Spleen (tissue), 7 donors: ENCODE measurements around the gene LSM7.
A peak's percentile ranks its signal among the peaks of the same experiment; 100 is the strongest.

Experiments used
- POLR2A ChIP-seq, 3 donors: fragments of 450-650 bp; IDR thresholded peaks; one replicate each; pipeline ENCODE4 v1.5.1; 2017; ENCODE audit warnings: antibody characterized with exemption in 3 of 3, mild to moderate bottlenecking in 1 of 3
- POLR2AphosphoS5 ChIP-seq, 3 donors: sonication (generic); formaldehyde crosslinking; IDR thresholded peaks; one replicate each; pipeline ENCODE4 v1.5.1; 2017; ENCODE audit warnings: antibody characterized with exemption in 3 of 3
- TF ChIP-seq, protein P1 (sequence below), 11 experiments: fragments of 200-600 bp in 7 of 11; fragments of 450-650 bp in 4 of 11; sonication (generic) in 4 of 11; IDR thresholded peaks in 8 of 11; conservative IDR thresholded peaks in 3 of 11; 1 replicate in 7 of 11; 2 replicates in 4 of 11; pipeline versions ENCODE4 v1.4.0 to v1.8.0; 2016 to 2021; ENCODE audit warnings: antibody characterized with exemption in 11 of 11, inconsistent platforms in 4 of 11, mild to moderate bottlenecking in 1 of 11
- donor health status: DM: no; HTN: no; CAD: no; lungs with moderate emphysema.
- donor health status: DM: no; HTN: no; CAD: no.
- donor health status: DM: no; HTN: no; CAD: no.

DNA sequence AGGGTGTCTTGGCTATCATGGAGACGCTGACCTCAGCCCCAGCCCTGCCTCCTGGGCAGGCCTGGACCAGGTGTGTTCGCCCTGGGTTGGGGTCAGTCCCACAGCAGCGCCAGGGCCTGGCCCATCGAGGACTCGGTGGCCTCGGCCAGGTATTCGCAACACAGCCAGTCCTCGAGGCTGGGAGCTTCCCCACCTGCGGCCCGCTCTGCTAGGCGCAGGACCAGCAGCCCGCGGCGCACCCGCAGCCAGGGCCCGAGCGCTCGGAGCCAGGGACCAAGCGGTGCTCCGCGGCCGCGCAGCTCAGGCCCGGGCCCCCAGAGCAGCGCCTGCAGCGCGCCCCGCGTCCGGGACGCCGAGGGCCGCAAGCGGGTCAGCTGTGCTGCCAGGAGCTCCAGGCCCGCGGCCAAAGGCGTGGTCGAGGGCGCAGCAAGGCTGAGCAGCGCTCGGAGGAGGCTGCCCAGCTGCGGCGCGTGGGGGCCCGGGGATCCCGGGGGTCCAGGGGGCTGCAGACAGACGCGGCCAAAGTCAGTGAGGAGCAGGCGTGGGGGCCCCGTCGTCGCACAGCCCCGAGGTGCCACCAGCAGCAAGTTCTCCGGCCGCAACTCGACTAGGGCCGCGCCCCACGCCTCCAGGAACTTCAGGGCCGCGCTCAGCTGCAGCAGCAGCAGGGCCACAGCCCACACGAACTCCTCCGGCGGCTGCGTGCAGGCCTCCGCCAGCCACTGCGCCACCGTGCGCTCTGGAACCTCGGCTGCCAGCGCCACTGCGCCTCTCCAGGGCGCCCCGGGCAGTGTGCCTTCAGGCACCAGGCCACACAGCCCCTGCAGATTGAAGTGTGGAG, 52.6 kb downstream of the LSM7 start:
- TF ChIP-seq, protein P1, sequence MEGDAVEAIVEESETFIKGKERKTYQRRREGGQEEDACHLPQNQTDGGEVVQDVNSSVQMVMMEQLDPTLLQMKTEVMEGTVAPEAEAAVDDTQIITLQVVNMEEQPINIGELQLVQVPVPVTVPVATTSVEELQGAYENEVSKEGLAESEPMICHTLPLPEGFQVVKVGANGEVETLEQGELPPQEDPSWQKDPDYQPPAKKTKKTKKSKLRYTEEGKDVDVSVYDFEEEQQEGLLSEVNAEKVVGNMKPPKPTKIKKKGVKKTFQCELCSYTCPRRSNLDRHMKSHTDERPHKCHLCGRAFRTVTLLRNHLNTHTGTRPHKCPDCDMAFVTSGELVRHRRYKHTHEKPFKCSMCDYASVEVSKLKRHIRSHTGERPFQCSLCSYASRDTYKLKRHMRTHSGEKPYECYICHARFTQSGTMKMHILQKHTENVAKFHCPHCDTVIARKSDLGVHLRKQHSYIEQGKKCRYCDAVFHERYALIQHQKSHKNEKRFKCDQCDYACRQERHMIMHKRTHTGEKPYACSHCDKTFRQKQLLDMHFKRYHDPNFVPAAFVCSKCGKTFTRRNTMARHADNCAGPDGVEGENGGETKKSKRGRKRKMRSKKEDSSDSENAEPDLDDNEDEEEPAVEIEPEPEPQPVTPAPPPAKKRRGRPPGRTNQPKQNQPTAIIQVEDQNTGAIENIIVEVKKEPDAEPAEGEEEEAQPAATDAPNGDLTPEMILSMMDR (IDR thresholded peaks at IDR 0.05 in 8 of 11, conservative IDR thresholded peaks at IDR 0.05 in 3 of 11): peak in 1 of 11 experiments; percentile 6
- TF ChIP-seq POLR2A (IDR thresholded peaks at IDR 0.05): no peak
- TF ChIP-seq POLR2AphosphoS5 (IDR thresholded peaks at IDR 0.05): peak; percentile 31 to 67 (median 33)
